Epidermal melanocyte (primary cell): ENCODE data around the gene LPP.

ENCODE experiments used
- DNase-seq: peaks from one replicate; pipeline ENCODE4 v3.0.0; 2011; ENCODE audit warnings: low spot score; ENCODE audit not compliant: insufficient read length

Gene LPP

DNA sequence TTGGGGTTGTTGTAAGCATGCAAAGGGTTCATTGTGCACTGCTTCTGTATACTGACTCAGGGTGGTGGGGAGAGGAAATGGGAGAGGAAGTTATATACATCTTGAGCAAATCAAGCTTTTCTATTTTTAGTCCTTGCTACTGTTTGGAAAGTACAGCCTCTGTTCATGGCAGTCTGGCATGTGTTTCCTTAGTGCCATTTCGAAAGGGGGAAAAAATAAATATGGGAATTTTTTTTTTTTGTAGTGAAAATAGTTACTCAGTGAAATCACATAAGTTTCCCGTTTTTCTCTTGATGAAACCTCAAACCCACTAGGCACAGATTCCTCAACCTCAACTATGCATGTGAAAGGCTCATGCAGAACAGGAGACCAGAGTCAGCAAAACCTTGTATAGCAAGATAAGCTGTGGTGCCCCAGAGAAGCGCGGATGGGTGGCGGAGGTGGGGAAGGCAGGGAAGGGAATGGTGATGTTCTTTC, 353.3 kb downstream of the LPP start:
- DNase-seq: peak; percentile 25

DNA sequence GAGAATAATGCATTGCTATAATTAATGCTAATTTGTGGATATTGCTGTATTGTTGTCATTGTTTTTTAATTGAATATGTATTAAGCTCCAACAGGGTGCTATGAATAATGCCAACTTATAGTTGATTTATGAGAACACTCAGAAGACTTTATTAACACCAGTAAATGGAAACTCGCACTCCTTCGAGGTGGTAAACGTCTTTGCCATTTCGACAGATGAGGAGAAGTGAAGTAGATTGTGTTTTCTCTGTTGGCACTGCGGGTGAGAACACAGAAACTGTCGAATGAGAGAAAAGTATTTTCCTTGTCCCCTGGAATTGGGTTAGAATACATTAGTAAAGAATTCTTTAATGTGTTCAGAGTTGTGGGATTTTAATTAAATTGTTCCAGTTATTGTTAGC, 354.5 kb downstream of the LPP start:
- no peak for DNase-seq

DNA sequence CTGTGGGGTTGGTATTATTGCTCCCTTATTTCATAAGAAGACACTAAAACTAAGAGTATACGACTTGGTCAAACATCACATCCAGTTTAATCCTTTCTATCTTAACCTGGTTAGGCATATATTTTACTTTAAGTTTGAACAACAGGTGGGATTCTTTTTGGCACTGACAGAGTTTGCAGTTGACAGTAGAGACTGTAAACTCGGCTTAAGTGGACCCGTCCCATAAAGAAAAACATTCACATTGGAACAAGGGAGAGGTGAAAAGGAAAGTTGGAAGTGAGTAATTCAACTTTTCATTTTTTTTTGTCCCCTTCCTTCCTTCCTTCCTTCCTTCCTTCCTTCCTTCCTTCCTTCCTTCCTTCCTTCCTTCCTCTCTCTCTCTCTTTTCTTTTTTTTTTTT, 355.4 kb downstream of the LPP start:
- DNase-seq: no peak

DNA sequence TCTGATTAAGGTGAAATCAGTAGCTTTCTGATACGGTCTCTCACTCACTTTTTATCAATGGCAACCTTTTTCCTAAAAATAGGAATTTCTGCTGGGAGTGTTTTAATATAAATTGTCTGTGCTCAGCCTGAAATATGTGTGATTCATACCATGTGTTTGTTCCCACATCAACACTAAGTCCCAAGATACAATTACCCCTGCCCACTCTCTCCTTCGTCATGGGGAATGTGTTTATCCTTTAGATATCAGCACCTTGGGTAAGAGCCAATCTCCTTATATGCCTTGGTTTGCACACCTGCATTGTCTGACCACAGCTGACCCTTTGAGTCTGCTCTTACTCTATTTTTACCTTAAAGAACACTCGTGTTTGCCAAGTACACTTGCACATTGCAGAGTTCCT, 356.4 kb downstream of the LPP start:
- DNase-seq: no peak

DNA sequence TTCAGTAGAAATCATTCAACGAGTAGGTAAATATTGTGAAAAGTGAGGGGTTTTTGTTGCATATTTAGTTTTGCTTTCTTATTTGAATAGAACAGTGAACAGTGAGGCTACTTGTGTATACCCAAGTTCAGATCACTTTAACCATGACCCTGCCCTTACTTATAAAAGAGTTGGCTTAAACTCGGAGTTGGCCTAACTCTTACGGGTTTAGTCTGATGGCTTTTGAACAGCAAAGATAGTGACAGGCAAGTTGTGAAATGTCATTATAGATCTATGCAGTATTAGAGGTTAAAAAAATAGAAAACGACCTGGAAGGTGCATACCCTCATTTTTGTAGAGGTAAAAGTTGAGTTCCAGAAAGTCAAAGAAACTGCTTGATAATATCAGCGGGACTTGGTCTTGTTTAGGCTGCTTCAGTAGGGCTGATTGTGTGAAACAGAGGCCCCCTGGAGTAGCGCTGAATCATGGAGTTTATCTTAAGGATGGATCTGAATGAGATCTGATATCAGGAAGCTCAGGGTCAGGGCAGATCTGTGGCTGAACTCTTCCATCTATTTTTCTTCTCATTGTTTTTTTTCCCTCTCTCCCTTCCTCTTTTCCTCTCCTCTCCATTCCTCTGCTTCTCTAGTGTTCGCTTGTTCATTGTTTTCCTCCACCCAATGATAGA, 359.8 kb downstream of the LPP start:
- no peak for DNase-seq

DNA sequence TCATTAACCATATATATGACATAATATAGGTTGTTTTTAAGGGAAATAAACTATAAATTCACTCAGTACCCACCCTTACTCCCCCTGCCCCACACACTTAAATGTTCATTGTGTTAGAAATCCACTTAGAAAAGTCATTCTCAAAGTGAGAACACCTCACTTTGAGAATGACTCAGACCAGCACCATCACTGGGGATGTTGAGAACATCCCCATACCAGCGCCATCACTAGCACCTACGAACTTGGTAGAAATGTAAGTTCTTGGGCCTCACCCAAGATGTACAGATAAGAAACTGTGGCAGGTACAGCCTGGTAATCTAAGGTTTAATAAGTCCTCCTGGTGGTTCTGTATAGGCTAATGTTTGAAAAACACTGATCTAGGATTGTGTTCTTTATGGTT, 362.6 kb downstream of the LPP start:
- no peak for DNase-seq

DNA sequence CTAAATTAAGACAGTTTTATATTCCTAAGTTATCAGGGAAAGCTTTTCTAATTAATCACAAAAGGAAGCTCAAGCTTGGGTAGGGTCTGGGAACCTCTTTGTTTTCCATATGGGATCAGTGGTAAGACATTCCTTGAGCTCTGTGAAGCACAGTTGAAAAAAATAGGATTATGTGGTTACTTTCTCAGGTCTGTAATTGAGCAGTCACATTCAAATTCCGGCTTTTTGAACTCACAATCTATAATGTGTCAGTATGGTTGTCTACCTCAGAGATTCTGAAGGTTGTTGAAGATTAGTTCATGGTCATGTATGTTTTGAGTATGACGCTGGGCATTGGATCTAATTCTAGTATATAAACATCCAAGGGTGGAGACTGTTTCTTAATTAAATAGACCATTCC, 364.5 kb downstream of the LPP start:
- DNase-seq: no peak

DNA sequence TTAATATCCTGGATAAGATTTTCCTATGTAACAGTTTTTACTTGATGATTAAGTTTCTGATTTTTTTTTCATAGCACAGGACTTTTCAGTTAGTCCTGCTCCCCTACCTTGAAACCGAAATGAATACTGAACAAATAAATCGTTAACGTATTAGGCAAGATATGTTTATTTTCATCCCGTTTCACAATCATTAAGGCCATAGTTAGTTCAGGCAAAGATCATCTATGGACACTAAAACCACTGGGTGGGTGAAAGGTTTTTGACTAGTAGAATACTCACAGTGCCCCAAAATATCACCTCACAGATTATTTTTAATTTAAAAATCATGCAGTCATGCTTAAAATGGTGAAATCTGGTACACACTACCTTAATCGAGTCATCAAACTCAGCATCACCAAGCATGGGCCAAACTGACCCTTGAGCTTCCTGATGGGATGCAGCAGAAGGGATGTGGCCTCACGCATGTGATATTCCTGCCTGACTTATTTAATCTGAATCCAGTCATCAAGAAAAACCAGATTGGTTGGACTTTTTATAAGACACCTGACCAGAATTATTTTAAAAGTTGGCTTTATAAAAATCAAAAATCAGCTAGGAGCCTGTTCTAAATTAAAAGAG, 365.0 kb downstream of the LPP start:
- DNase-seq: no peak

DNA sequence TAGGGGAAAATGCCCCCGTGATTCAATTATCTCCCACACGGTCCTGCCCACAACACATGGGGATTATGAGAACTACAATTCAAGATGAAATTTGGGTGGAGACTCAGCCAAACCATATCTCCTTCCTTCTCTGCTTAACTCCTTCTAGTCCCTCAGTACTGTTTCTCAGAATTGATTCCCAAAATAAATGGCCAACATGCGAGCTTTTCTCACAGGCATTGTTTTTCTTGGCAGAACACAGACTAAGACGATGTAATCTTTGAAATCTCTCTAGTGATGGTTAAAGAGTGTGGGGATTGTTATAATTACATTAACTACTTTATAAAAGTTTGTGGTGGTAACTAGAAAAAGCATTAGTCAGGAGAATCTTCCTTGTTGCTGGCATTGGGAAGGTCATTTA, 366.5 kb downstream of the LPP start:
- no peak for DNase-seq

DNA sequence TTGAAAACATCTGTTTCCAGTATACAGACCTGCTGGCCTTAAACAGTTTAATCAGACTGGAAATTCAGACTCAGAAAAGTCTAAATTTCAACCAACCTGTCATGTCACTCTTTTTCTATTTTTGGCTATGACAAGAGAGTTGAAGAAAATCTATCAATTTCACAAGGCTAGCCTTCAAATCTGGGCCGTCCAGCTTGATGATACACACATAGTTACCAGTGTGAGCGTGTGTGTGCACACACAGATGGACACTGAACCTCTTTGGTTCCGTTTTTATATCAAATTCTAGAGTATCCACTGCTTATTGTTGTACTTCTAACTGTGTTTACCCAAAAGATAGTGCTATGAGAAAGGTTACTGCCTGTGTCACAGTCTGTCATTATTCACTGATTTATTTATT, 368.2 kb downstream of the LPP start:
- no peak for DNase-seq

DNA sequence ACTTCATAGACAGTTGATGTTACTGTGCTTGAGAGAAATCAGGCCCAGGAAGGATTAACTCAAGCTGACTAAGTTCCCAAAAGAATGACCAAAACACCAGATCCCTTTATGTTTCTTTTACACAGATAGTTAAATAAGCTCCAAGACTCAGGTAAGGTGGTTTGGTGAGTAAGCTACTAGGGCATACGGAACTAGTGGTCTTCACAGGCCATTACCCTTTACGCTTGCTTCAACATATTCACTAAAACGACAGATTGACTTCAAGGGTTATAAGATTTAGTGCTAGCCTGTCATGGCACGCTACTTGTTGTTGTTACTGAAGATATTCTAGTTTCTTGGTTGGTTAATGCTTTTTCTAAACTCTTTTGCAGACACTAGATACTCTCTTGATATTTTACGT, 369.3 kb downstream of the LPP start:
- DNase-seq: no peak

DNA sequence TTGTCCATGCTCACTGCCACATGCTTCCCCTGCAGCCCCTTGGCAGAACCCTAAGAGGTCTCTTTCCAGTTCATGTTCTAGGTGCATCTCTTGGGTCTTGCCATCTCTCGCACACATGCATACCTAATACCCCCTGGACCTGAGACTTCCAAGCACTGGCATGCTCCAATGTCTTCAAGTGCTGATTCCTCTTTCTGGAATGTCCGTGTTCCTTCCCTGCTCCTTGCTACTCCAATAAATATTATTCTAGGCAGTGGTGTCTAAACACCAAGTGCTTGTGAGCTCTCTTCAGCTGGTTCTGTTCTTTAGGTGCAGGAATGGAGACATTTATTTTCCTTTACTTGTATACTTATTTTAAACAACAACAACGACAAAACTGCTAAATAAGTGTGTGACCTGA, 370.1 kb downstream of the LPP start:
- no peak for DNase-seq

DNA sequence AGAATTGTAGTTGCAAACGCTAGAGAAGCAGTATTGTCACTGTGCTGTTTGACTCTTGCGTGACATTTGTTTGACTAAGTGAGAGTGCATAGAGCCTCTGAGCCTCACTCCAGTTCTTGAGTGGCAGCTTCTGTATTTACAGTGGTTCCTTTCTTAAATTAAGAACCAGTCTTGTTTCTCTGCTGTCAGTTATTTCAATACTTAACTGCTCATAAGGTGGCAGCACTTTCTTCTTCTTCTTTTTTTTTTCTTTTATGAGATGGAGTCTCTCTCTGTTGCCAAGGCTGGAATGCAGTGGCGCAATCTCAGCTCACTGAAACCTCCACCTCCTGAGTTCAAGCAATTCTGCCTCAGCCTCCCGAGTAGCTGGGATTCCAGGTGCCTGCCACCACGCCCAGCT, 372.1 kb downstream of the LPP start:
- no peak for DNase-seq

DNA sequence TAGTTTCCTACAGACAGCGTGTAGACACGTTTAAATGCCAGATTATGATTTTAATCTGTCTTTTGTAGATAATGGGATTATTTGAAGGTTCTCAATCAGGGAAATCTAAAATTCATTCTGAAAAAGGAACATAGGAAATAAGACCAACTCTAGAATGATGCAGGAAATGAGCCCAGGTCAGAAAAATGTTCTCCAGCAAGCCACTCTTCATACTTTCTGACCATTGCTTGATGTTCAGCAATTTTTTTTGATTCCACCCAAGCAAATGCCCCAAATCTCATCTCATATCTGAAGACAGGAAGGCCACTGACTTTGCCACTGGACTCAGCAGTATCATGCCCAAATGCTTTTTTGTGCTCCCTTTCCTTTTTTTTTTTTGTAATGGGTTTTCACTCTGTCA, 373.4 kb downstream of the LPP start:
- DNase-seq: no peak

DNA sequence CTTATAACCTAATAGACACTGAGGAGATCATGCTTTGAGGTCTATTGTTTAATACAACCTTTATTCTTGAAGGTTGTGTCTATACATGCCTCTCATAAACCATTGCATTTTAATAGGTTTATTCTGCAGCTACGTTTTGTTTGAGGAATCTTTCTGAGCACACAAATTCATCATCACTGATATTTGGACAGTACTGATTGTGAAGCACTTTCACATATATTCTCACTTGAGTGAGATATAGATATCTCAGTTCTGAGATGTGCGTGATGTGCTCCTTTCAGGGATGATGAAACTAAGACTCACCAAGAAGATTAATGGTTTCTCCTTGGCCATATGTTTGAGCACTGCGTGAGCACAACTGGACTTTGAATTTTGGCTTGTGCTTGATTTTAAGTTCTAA, 374.4 kb downstream of the LPP start:
- no peak for DNase-seq

DNA sequence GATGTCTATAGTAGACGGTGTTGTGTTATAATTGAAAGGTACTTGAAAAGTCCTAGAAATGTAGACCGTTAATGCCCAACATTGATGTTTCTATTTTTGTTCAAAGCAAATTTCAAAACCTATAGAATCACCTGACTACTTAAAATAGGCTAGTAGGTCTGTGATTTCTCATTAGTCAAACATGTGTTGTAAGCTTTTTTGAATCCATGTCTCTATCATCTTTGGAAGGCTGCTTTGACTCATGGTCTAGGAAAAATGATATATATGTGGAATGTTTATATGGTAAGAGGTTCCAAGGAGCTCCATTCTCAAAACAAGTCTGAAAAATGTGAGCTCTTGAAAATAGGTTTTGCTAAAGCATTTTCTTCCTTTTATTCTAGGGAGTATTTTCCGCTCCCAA, 375.3 kb downstream of the LPP start:
- DNase-seq: no peak

DNA sequence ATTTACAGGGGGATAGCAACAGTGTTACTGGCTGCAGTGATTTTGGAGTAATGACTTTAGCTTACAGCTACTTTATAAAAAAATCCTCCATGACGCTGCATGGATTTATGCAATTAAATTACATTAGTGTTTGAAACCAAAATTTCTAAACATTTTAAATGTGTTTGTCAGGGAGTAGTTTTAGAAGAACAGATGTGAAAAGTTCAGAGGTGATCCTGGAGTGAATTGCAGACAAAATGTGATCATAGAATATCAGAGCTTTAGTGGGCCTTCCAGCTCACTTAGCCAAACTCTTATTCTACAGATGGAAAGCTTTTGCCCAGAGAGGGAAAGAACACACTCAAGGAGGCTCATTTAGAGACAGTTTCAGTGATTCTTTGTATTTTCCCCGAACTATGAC, 376.3 kb downstream of the LPP start:
- DNase-seq: no peak

DNA sequence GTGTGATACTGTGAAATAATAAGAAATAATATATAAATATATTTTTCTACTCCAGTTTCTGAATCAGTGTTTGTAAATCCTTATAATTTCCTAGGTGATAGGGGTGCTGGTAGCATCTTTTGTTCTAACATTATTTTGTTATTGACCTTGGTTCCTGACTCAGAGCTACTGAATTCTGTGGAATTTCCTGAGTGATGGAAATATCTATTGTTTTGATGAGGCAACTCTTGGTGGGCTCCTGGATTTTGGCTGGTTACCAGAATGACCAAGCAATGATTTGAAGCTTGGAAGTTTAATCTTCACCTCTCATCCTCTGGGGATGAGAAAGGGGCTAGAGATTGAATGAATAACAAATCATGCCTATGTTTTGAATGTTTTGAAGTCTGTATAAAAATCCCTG, 377.3 kb downstream of the LPP start:
- no peak for DNase-seq

DNA sequence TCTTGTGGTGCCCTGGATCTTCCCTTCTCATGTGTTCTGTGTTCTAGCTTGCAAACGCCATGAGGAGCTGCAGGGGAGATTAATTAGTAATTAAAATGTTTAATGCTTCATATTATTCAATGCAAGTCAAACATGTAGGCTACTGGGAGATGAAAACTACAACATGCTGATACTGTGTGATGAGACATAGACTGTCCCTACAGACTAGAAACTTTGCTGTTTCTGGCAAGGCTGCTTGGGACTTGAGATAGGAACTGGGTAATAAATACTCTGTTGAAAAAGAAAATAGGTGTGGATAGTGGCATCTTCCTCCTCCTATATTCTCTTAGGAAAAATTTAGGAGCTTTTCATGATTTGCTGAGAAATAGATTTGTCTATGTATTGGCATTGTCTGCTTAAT, 379.2 kb downstream of the LPP start:
- DNase-seq: no peak

DNA sequence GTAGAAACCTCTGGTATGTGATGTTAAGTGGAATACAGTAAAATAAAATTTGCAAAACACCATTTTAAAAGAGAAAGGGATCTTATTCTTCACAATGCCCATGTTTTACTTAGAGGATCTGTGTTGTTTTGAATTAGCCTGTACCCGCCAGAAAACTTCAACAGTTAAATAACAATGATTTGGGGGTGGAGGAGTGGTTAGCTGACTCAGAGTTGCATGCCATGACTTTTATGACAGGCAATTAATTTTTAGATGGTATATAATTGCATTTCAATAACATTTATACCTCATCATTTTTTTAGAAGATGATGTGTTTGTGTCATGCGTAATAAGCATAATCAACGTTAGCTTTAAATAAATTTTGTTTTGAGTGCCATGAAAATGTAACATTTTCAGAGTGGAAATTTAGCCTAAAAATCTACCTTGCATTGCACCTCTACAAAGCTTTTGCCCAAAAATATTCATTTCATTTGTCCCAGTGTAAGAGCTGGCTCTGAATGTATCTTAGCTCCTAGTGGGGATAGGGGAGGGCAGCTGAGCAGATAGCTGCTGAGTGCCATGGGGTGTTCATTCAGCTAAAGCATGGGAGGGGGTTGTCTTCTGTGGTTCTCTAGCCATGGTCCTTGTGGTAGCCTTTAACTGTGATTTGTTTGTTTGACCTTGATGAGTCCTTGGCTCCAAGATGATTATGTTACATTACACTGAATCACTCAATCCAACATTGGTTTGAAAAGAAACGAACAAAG, 379.8 kb downstream of the LPP start:
- no peak for DNase-seq

DNA sequence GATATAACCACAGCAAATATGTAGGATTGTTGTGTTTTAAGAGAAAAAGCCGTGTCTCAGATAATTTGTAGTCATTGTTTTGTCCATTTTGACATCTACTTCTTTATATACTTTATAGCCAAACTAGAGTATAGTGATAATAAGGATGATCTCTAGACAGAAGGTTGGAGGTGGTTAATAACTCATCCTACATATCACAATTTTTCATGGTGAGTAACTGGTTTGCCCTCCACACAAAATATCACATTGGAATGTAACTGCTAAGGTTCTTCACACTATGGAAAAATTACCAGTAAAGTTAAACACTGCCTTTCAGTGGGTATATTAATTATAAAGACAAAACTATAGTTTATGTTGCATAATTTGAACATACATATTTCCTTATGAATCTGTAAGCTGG, 380.7 kb downstream of the LPP start:
- no peak for DNase-seq

DNA sequence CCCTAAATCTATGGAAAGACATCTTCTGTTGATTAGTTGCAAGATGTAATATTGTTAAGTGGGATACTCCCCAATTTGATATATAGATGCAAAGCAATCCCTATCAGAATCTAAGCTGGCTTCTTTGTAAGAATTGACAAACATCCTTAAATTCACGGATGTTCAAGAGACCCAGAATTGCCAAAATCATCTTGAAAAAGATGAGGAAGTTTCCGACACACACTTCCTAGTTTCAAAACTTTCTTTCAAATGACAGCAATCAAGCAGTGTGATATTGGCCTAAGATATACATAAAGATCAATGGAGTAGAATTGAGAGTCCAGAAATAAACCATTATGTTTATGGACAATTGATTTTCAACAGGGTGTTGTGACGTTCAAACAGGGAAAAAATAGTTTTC, 383.6 kb downstream of the LPP start:
- no peak for DNase-seq

DNA sequence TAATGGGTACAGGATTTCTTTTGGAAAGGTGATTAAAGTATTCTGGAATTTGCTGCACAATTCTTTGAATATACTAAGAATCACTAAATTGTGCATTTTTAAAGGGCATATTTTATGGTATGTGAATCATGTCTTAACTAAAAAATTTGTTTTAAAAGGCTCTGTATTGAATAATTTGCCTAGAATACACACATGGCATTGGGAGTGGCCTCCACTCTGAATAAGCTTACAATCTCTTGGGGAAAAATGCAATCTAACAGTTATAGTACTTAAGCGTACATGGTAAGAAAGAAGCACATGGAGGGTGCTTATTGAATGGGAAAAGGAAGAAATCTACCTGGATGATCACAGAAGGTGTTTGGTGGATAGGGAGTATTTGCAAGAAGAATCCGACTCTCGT, 385.1 kb downstream of the LPP start:
- no peak for DNase-seq
